ACC112 (cell line): ENCODE measurements around the gene SELENOH.

ENCODE experiments used
- H2AFZ ChIP-seq: fragments of 200-600 bp; sonication (generic); one replicate; pipeline ENCODE4 v1.6.0; 2017; ENCODE audit warnings: antibody characterized with exemption, low read length; ENCODE audit not compliant: unreplicated experiment
- H3K27ac ChIP-seq: fragments of 200-600 bp; sonication (generic); 2 replicates; pipeline ENCODE4 v1.5.1; 2014; ENCODE audit warnings: low read depth, mild to moderate bottlenecking, antibody characterized with exemption, low read length, moderate library complexity
- H3K27me3 ChIP-seq: fragments of 200-600 bp; sonication (generic); 2 replicates; pipeline ENCODE4 v1.6.1; 2014; ENCODE audit warnings: mild to moderate bottlenecking, antibody characterized with exemption, low read length, moderate library complexity, mixed read lengths; ENCODE audit not compliant: insufficient read depth
- H3K36me3 ChIP-seq: fragments of 200-600 bp; sonication (generic); 2 replicates; pipeline ENCODE4 v1.6.1; 2016; ENCODE audit warnings: mild to moderate bottlenecking, antibody characterized with exemption, low read length, moderate library complexity, mixed read lengths; ENCODE audit not compliant: insufficient read depth
- H3K4me1 ChIP-seq: fragments of 200-600 bp; sonication (generic); one replicate; pipeline ENCODE4 v1.6.1; 2016; ENCODE audit warnings: low read length, mixed read lengths; ENCODE audit not compliant: insufficient read depth, unreplicated experiment, control insufficient read depth
- H3K4me3 ChIP-seq: fragments of 200-600 bp; sonication (generic); 2 replicates; pipeline ENCODE4 v1.5.1; 2014; ENCODE audit warnings: mild to moderate bottlenecking, low read depth, low read length
- H3K79me2 ChIP-seq: fragments of 200-600 bp; sonication (generic); one replicate; pipeline ENCODE4 v1.6.0; 2016; ENCODE audit warnings: low read length; ENCODE audit not compliant: control insufficient read depth, unreplicated experiment, insufficient read depth

SELENOH gene

GRCh38 chr11:57764566-57764965, 23.3 kb downstream of the SELENOH start:
- Histone ChIP-seq H3K27me3 (no peaks in the 10 kb centered on the region), H3K4me1 (peaks cover 17% of the 10 kb centered on the region), H2AFZ (no peak overlapping the region), H3K27ac (no peak overlapping the region), H3K4me3 (peak overlapping the region; percentile 79), H3K79me2 (peaks cover 72% of the 10 kb centered on the region), H3K36me3 (no peaks in the 10 kb centered on the region)

- Histone ChIP-seq H3K36me3 (no peaks in the 10 kb centered on the region), H3K4me3 (peak overlapping the region; percentile 79), H3K4me1 (peaks cover 17% of the 10 kb centered on the region)
Measured at GRCh38 chr11:57764972-57765371, 23.7 kb downstream of the SELENOH start.

GRCh38 chr11:57770793-57771192, 29.5 kb downstream of the SELENOH start:
- Histone ChIP-seq H3K4me3 (no peak overlapping the region), H3K36me3 (no peaks in the 10 kb centered on the region), H2AFZ (no peak overlapping the region), H3K79me2 (peaks cover 91% of the 10 kb centered on the region), H3K4me1 (peaks cover 23% of the 10 kb centered on the region), H3K27me3 (no peaks in the 10 kb centered on the region), H3K27ac (no peak overlapping the region)

More at GRCh38 chr11:57764972-57765371, 23.7 kb downstream of the SELENOH start:
- Histone ChIP-seq H3K27me3 (no peaks in the 10 kb centered on the region), H3K79me2 (peaks cover 76% of the 10 kb centered on the region), H2AFZ (no peak overlapping the region), H3K27ac (no peak overlapping the region)

GRCh38 chr11:57771365-57771764, 30.1 kb downstream of the SELENOH start:
- Histone ChIP-seq H3K4me3 (no peak overlapping the region), H3K27ac (no peak overlapping the region), H3K4me1 (peaks cover 28% of the 10 kb centered on the region), H3K36me3 (no peaks in the 10 kb centered on the region), H3K27me3 (no peaks in the 10 kb centered on the region), H3K79me2 (peaks cover 91% of the 10 kb centered on the region), H2AFZ (no peak overlapping the region)

- no peak overlapping the region; the same call in 1 of the 2 replicates for H3K4me3 ChIP-seq
- peaks cover 40% of the 10 kb centered on the region for H3K4me1 ChIP-seq
- no peak overlapping the region for H2AFZ ChIP-seq
- peak overlapping the region; percentile 20 for H3K27ac ChIP-seq
- peaks cover 91% of the 10 kb centered on the region for H3K79me2 ChIP-seq
- no peaks in the 10 kb centered on the region for H3K36me3 ChIP-seq
- no peaks in the 10 kb centered on the region for H3K27me3 ChIP-seq
Measured at GRCh38 chr11:57772562-57772961, 31.3 kb downstream of the SELENOH start.

GRCh38 chr11:57773026-57773598, 31.8 kb downstream of the SELENOH start:
- Histone ChIP-seq H3K27ac (peak overlapping the region; percentile 15), H3K36me3 (no peaks in the 10 kb centered on the region), H3K4me1 (peaks cover 46% of the 10 kb centered on the region), H2AFZ (no peak overlapping the region), H3K4me3 (no peak overlapping the region), H3K79me2 (peaks cover 91% of the 10 kb centered on the region), H3K27me3 (no peaks in the 10 kb centered on the region)

- Histone ChIP-seq H3K27ac (peak overlapping the region; percentile 96), H3K4me1 (peaks cover 60% of the 10 kb centered on the region), H3K36me3 (no peaks in the 10 kb centered on the region), H2AFZ (no peak overlapping the region), H3K4me3 (peak overlapping the region; percentile 34; the same call in 1 of the 2 replicates), H3K27me3 (no peaks in the 10 kb centered on the region), H3K79me2 (peaks cover 95% of the 10 kb centered on the region)
Measured at GRCh38 chr11:57775491-57775890, 34.2 kb downstream of the SELENOH start.

GRCh38 chr11:57776031-57776521, 34.8 kb downstream of the SELENOH start:
- Histone ChIP-seq H3K27ac (peak overlapping the region; percentile 96), H3K27me3 (no peaks in the 10 kb centered on the region), H3K79me2 (peaks cover 96% of the 10 kb centered on the region), H3K36me3 (no peaks in the 10 kb centered on the region), H3K4me3 (peak overlapping the region; percentile 34; the same call in 1 of the 2 replicates), H3K4me1 (peaks cover 60% of the 10 kb centered on the region), H2AFZ (no peak overlapping the region)

- no peaks in the 10 kb centered on the region for H3K27me3 ChIP-seq
- no peaks in the 10 kb centered on the region for H3K36me3 ChIP-seq
- H3K79me2 ChIP-seq = peaks cover 96% of the 10 kb centered on the region
- no peak overlapping the region for H2AFZ ChIP-seq
- peak overlapping the region; percentile 96 for H3K27ac ChIP-seq
- peaks cover 60% of the 10 kb centered on the region for H3K4me1 ChIP-seq
- no peak overlapping the region for H3K4me3 ChIP-seq
Measured at GRCh38 chr11:57776577-57777210, 35.4 kb downstream of the SELENOH start.

GRCh38 chr11:57777969-57778317, 36.7 kb downstream of the SELENOH start:
- Histone ChIP-seq H3K4me3 (peak overlapping the region; percentile 64), H3K36me3 (no peaks in the 10 kb centered on the region), H2AFZ (no peak overlapping the region), H3K79me2 (peaks cover 94% of the 10 kb centered on the region), H3K27me3 (no peaks in the 10 kb centered on the region), H3K27ac (peak overlapping the region; percentile 96), H3K4me1 (peaks cover 50% of the 10 kb centered on the region)
